NCI-H2227 (cell line): ENCODE results near the gene TEAD1.
"Not testable (repeated sequence)": the region's sequence is repeated elsewhere in the genome, so short reads cannot be mapped to it uniquely, and the experiment has no call there.

Source experiments
- DNase-seq: peaks from one replicate; lab custom pipeline; 2025; ENCODE audit not compliant: unreplicated experiment; lab: John Stamatoyannopoulos, UW

The TEAD1 gene

DNA sequence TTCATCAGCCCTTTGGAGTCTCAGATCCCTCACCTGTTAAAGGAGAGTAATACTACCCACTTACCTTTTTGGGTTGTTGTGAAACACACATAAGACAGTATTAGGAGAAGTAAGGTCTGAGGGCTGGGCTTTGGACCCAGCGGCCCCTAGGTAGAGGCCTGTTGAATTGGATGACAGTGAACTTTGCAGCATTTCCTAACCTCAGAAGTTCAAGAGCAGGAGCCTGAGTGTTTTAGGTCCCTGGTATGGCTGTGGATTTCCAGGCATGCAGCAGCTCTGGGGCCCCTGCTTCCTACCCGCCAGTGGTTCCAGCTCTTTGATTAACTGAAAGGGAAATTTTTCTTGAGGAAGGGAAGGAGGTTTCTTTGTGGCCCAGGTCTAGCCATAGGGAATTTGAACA lies 58.9 kb downstream of the TEAD1 start:
- no peak for DNase-seq

GRCh38 chr11:12734625-12735024 lies 60.4 kb downstream of the TEAD1 start:
- DNase-seq, result no peak

GRCh38 chr11:12735262-12735661 lies 61.0 kb downstream of the TEAD1 start:
- no peak for DNase-seq

GRCh38 chr11:12737024-12737423 lies 62.8 kb downstream of the TEAD1 start:
- DNase-seq, result no peak

GRCh38 chr11:12741671-12742216 lies 67.5 kb downstream of the TEAD1 start:
- DNase-seq, result no peak

DNA sequence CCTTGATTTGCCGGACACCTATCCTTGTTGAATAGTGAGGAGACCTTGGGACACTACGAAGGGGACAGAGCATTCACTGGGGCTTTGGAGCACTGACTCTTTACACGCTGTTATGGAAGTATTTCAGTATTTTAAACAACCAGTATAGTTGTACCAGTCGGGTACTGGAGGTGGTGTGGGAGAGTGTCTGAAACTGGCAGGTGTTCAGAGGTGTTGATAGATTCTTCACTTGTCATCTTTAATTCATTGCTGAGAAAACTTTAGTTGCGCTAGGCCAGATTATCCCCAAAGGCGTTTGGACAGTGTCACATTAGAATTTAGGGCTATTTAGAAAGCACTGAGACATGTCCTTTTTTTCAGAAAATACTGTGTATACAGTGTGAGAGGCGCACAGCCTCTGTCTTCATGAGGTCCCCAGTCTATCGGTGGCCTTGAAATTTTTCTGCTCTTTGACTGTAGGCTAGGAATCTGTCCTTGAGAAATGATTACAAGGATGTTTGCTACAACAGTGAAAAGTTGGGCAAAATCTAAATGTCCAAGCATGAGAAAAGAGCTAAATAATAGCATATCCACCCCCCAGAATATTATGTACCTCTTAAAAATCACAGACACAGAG lies 69.7 kb downstream of the TEAD1 start:
- DNase-seq, result no peak

GRCh38 chr11:12744826-12745502 lies 70.7 kb downstream of the TEAD1 start:
- peak; percentile 66 for DNase-seq

DNA sequence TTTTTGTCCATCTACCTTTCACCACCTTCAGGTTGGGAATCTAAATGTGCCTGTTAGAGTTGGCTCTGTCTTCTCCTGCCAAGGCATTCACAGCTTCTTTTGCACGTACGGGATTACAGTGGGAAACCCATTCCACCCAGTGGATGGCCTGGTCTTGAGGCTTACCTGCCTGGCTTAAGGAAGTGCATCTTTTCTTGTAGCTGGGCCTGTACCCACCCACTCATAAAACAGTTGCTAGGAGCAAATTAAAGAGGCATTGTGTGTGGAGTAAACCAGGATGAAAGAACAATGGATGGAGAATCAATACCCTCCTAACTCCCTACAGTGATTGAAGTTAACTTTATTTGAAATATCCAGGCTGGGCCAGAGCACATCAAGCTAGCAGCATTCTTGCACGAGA lies 71.6 kb downstream of the TEAD1 start:
- DNase-seq, result no peak

GRCh38 chr11:12746593-12747097 lies 72.4 kb downstream of the TEAD1 start:
- DNase-seq, result peak; percentile 86

GRCh38 chr11:12748561-12748960 lies 74.3 kb downstream of the TEAD1 start:
- DNase-seq, result no peak

- DNase-seq, result no peak
These were observed 75.2 kb downstream of the TEAD1 start for GRCh38 chr11:12749442-12749841.

DNA sequence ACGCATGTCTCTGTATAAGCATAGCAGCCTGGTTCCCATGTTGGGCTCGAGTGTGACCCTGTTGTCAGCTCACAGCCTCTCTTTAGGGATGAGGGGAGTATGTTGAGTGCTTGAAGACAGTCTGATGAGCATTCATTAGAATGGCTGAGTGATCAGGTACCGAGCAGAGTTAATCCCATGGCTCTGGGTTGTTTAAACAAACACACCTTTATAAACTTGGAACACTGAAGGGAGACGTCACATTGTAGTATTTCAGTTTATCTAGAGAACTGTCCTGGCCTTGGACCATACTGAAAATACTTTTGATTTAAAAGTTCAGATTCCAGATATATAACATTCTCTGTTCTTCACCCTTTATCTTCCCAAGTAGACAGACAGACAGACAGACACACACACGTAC lies 76.0 kb downstream of the TEAD1 start:
- no peak for DNase-seq

GRCh38 chr11:12752868-12753524 lies 78.8 kb downstream of the TEAD1 start:
- DNase-seq, result no peak

DNA sequence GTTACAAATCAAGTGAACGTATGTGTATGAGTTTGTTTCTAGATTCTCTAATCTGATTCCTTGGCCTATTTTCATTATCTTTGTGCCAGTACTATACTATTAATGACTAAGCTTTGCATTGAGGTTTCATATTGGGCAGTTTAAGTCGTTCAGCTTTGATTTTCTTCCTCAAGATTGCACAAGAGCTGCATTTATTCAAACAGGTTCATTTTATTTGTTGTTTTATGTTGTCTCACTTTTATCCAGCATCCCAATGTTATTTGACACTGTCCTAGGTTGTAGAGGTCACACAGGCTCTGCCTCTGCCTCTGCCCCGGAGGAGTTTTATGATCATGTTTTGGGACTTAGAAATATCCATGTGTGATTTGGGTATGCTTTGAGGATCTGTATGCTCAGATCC lies 79.8 kb downstream of the TEAD1 start:
- DNase-seq, result no peak

- DNase-seq, result no peak
These were observed 80.5 kb downstream of the TEAD1 start for GRCh38 chr11:12754582-12755234.

GRCh38 chr11:12755510-12756453 lies 81.6 kb downstream of the TEAD1 start:
- no peak for DNase-seq

GRCh38 chr11:12756454-12756806 lies 82.2 kb downstream of the TEAD1 start:
- DNase-seq, result no peak

DNA sequence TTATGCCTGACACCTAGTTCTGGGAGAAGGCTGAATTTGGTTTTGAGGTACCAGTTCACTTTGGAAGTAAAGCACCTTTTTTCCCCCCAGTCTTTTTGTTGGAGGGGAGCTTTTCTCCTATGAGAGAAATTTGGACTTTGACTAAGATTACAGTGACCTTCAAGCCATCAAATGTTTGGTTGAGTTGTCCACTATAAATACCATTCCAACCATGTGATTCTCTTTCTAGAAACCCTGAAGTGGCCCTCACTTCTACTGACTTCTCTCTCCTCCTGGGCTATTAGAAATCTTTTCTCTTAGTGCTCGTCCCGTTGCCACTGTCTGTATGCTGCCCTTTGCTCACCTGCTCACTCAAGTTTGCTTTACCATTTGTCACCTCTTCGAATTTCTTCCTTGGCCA lies 82.6 kb downstream of the TEAD1 start:
- DNase-seq, result no peak

- no peak for DNase-seq
These were observed 83.2 kb downstream of the TEAD1 start for GRCh38 chr11:12757416-12757815.

- not testable (repeated sequence) for DNase-seq
These were observed 83.9 kb downstream of the TEAD1 start for GRCh38 chr11:12758117-12758516.
